ENCODE results near the gene SMDT1. TPM values are rescaled to one million over a fixed set of nuclear protein-coding genes. Genes with fewer than 3 reads are reported as not detected.
"Not testable (repeated sequence)": the region's sequence is repeated elsewhere in the genome, so short reads cannot be mapped to it uniquely, and the experiment has no call there.

The SMDT1 gene
- total RNA-seq, 1 donor from 2014 or later = 86.4 TPM

GRCh38 chr22:42111798-42112197 lies 32.3 kb downstream of the SMDT1 start:
- DNase-seq (ENCODE audit: low spot score) = no peak

GRCh38 chr22:42112793-42113192 lies 33.3 kb downstream of the SMDT1 start:
- not testable (repeated sequence) for DNase-seq (ENCODE audit: low spot score)

DNA sequence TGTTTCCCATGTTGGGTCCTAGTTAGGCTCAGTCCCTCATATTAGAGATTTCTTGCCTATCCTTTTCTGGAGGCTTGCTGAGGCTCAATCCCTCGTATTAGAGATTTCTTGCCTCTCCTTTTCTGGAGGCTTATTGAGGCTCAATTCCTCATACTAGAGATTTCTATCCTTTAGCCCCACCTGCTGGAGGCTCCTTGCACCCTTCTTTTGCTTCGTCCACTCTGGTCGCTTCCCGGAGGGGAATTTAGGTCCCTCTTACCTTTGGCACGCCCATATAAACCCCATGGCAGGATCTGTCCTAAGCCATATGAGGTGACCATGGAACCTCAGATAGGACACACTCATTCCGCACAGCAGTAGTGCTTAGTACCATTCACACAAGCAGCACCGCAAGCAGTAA lies 35.2 kb downstream of the SMDT1 start:
- DNase-seq (ENCODE audit: low spot score) = no peak

DNA sequence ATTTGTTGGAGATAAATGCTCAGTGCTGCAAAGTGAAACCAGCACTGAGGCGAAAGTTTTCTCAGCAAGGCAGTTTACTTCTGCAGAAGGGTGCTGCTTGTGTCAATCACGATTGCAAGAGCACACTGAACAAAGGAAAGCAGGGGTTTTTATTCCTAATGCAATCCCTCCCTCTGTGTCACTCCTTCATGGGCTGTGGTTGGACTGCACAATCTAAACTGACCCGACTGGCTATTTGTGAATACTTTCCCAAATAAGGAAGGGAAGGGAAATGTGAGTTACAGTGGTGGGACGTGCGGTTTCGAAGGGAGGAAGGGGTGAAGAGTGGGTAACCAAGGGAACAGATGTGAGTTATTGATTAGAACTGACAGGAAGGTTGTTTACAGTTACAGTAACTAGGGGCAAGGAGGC lies 35.9 kb downstream of the SMDT1 start:
- not testable (repeated sequence) for DNase-seq (ENCODE audit: low spot score)

DNA sequence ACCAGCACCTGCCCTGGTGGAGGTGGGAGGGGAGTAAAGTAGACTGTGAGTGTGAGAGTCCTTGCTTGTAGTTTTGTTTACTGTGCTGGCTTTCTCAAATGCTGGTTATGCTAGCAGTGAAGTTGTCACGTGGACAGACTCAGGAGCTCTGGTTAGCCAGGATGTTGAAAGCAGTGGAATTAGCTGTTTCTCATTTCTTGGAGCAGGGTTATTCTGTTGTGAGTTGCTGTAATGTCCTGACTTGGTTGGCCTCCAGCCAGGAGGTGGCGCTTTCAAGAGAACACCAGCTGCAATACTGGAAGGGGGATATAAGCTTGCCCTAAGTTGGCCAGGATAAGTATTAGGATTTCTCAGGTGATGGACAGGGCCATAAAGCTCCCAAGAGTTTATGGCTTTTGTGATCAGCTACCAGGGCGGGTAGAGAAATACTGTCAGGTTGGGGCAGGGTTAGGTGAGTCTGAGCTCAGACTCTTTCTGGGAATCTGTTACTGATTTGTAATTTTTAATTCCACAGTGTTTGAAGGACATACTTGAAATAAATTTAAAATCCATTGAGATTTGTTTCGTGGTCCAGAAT lies 37.4 kb downstream of the SMDT1 start:
- DNase-seq (ENCODE audit: low spot score) = no peak

- DNase-seq (ENCODE audit: low spot score) = not testable (repeated sequence)
Measured at GRCh38 chr22:42120231-42121021, 40.9 kb downstream of the SMDT1 start.

DNA sequence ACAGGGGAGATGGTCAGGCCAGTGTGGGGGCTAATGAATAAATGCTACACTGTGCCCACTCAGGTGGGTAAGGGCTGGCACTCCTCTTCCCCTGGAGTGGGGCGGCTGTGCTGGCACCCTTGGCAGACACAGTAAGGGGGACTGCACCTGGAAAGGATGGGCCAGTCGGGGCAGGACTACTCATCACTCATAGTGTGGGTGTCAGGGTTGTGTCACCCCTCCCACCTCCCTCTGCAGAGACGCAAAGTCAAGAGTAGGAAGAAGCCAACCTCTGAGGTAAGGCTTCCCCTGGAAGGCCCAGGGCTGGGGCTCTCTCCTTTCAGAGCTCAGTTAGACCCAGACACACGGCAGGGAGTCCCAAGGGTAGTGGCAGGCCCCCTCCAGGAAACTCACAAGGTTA lies 44.0 kb downstream of the SMDT1 start:
- not testable (repeated sequence) for DNase-seq (ENCODE audit: low spot score)

- no peak for DNase-seq (ENCODE audit: low spot score)
Measured at GRCh38 chr22:42127606-42128005, 48.1 kb downstream of the SMDT1 start.

GRCh38 chr22:42128007-42128406 lies 48.5 kb downstream of the SMDT1 start:
- DNase-seq (ENCODE audit: low spot score) = not testable (repeated sequence)

DNA sequence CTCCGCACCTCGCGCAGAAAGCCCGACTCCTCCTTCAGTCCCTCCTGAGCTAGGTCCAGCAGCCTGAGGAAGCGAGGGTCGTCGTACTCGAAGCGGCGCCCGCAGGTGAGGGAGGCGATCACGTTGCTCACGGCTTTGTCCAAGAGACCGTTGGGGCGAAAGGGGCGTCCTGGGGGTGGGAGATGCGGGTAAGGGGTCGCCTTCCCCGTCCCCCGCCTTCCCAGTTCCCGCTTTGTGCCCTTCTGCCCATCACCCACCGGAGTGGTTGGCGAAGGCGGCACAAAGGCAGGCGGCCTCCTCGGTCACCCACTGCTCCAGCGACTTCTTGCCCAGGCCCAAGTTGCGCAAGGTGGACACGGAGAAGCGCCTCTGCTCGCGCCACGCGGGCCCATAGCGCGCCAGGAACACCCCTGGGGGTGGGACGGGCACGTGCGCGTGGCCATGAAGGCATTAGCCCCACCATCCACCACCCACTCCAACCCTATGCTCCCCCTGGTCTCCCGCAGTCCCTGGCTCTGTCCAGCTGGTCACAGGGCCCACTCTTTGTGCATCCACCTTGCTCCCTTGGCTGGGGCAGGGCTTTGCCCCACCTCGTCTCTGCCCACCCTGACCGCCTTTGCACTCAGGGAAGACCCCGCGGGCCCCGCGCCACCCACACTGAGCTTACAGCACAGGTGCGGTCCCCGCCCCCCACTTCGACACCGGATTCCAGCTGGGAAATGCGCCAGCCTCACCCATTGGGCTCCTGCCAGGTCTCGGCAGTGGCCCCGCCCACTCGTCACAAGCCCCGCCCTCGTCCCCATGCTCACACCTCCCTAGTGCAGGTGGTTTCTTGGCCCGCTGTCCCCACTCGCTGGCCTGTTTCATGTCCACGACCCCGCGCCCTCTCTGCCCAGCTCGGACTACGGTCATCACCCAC lies 49.5 kb downstream of the SMDT1 start:
- DNase-seq (ENCODE audit: low spot score) = not testable (repeated sequence)

- DNase-seq (ENCODE audit: low spot score) = not testable (repeated sequence)
Measured at GRCh38 chr22:42130182-42130581, 50.7 kb downstream of the SMDT1 start.

GRCh38 chr22:42130639-42131431 lies 51.3 kb downstream of the SMDT1 start, which contains the start of gene CYP2D6:
CYP2D6 (minus strand) TSS chr22:42130810; CDS start chr22:42130791, 19 bp downstream.
- not testable (repeated sequence) for DNase-seq (ENCODE audit: low spot score)

- no peak for DNase-seq (ENCODE audit: low spot score)
Measured at GRCh38 chr22:42131562-42131961, 52.1 kb downstream of the SMDT1 start.

DNA sequence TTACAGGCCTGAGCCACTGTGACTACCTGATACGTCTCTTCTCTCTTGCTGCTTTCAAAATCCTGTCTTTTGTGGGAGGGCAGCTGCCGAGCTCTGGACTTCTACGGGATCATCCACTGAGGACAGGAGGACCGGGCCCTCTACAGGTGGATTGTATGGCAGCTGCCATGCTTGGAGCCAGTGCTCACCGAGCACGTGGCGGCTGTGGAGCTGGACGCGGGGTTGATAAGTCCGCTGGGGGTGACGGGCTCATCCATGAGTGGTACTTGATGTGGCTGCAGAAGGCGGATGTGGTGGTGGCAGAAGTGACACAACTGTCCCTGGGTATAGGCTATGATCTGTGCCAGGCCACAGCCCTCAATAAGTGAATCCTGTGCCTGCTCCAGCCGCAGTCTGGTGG lies 53.0 kb downstream of the SMDT1 start:
- no peak for DNase-seq (ENCODE audit: low spot score)

Other genes with a start within 250 kb of the SMDT1 start
- gene SREBF2, start 246.6 kb upstream of the SMDT1 start, total RNA-seq = 165 TPM
- not detected for gene SHISA8, start 164.6 kb upstream of the SMDT1 start, total RNA-seq
- gene TNFRSF13C, start 152.9 kb upstream of the SMDT1 start, total RNA-seq = 0.36 TPM
- 1.2 TPM for gene CENPM, start 132.5 kb upstream of the SMDT1 start, total RNA-seq
- gene SEPTIN3, start 110.3 kb upstream of the SMDT1 start, total RNA-seq = 0.99 TPM
- 4.2 TPM for gene WBP2NL, start 80.9 kb upstream of the SMDT1 start, total RNA-seq
- 33.4 TPM for gene NAGA, start 8.9 kb upstream of the SMDT1 start, total RNA-seq
- gene PHETA2, start 5.5 kb upstream of the SMDT1 start, total RNA-seq = 7.8 TPM
- 55.1 TPM for gene NDUFA6, start 11.1 kb downstream of the SMDT1 start, total RNA-seq
- gene CYP2D6, start 51.1 kb downstream of the SMDT1 start, total RNA-seq = 2.0 TPM
- 64.9 TPM for gene TCF20, start 191.0 kb downstream of the SMDT1 start, total RNA-seq